Parathyroid adenoma (tissue), 2 donors: ENCODE measurements around the gene ANO6.
"Not testable (repeated sequence)": the region's sequence is repeated elsewhere in the genome, so short reads cannot be mapped to it uniquely, and the experiment has no call there.

Experiments
- H2AFZ ChIP-seq: fragments of 300-600 bp; sonication (generic); one replicate; pipeline ENCODE4 v1.7.0; 2017; ENCODE audit warnings: antibody characterized with exemption, mild to moderate bottlenecking
- H3K27ac ChIP-seq: fragments of 300-600 bp; sonication (generic); one replicate; pipeline ENCODE4 v1.7.0; 2017
- H3K27me3 ChIP-seq: fragments of 300-600 bp; sonication (generic); one replicate; pipeline ENCODE4 v1.7.0; 2017; ENCODE audit warnings: low read length; ENCODE audit not compliant: control insufficient read depth, insufficient read depth
- H3K36me3 ChIP-seq: fragments of 300-600 bp; sonication (generic); one replicate; pipeline ENCODE4 v1.7.0; 2017; ENCODE audit warnings: low read length; ENCODE audit not compliant: control insufficient read depth, insufficient read depth
- H3K4me1 ChIP-seq: fragments of 300-600 bp; sonication (generic); one replicate; pipeline ENCODE4 v1.7.0; 2017; ENCODE audit warnings: control low read depth
- H3K4me2 ChIP-seq: fragments of 300-600 bp; sonication (generic); one replicate; pipeline ENCODE4 v1.7.0; 2017; ENCODE audit warnings: low read length
- H3K4me3 ChIP-seq: fragments of 300-600 bp; sonication (generic); one replicate; pipeline ENCODE4 v1.7.0; 2017; ENCODE audit warnings: low read depth, low read length
- H3K79me2 ChIP-seq: fragments of 300-600 bp; sonication (generic); one replicate; pipeline ENCODE4 v1.7.0; 2017; ENCODE audit warnings: control low read depth
- H3K9ac ChIP-seq: fragments of 300-600 bp; sonication (generic); one replicate; pipeline ENCODE4 v1.7.0; 2017; ENCODE audit warnings: mild to moderate bottlenecking
- H3K9me3 ChIP-seq: fragments of 300-600 bp; sonication (generic); one replicate; pipeline ENCODE4 v1.7.0; 2017; ENCODE audit warnings: low read length; ENCODE audit not compliant: control insufficient read depth
- CTCF ChIP-seq: fragments of 300-600 bp; sonication (generic); IDR thresholded peaks from one replicate; pipeline ENCODE4 v1.7.0; 2017; ENCODE audit warnings: antibody characterized with exemption, mild to moderate bottlenecking
- donor health status: primary hyperparathyroidism.

Gene ANO6

GRCh38 chr12:45234139-45234865 lies 18.4 kb downstream of the ANO6 start:
- TF ChIP-seq CTCF: no peak
- Histone ChIP-seq H3K36me3 (no peaks in the 10 kb centered on the region), H3K4me3 (peak overlapping the region; percentile 3), H3K27me3 (no peaks in the 10 kb centered on the region), H3K4me1 (peaks cover 40% of the 10 kb centered on the region), H3K9ac (no peak overlapping the region), H3K79me2 (peaks cover 20% of the 10 kb centered on the region), H3K9me3 (no peaks in the 10 kb centered on the region), H2AFZ (no peak overlapping the region), H3K27ac (peak overlapping the region; percentile 79), H3K4me2 (peak overlapping the region; percentile 42)

GRCh38 chr12:45235087-45236025 lies 19.5 kb downstream of the ANO6 start:
- peak overlapping the region; percentile 42 for H3K4me2 ChIP-seq
- H2AFZ ChIP-seq: no peak overlapping the region
- H3K4me3 ChIP-seq: peak overlapping the region; percentile 3
- H3K4me1 ChIP-seq: peaks cover 40% of the 10 kb centered on the region
- H3K27ac ChIP-seq: peak overlapping the region; percentile 79
- no peak overlapping the region for H3K9ac ChIP-seq
- H3K27me3 ChIP-seq: no peaks in the 10 kb centered on the region
- H3K36me3 ChIP-seq: no peaks in the 10 kb centered on the region
- peaks cover 28% of the 10 kb centered on the region for H3K79me2 ChIP-seq
- no peak for TF ChIP-seq CTCF
- no peaks in the 10 kb centered on the region for H3K9me3 ChIP-seq

- Histone ChIP-seq H3K79me2 (peaks cover 37% of the 10 kb centered on the region), H3K4me1 (peaks cover 40% of the 10 kb centered on the region)
- H3K4me3 ChIP-seq, H3K27ac ChIP-seq, H3K9me3 ChIP-seq, H3K36me3 ChIP-seq, H3K4me2 ChIP-seq, H3K27me3 ChIP-seq, H2AFZ ChIP-seq, H3K9ac ChIP-seq: not testable (repeated sequence)
These were observed 20.5 kb downstream of the ANO6 start for GRCh38 chr12:45236383-45236782.

- Histone ChIP-seq H3K36me3 (no peaks in the 10 kb centered on the region), H3K4me3 (no peak overlapping the region)
These were observed 26.3 kb downstream of the ANO6 start for GRCh38 chr12:45242180-45242579.

More at GRCh38 chr12:45242180-45242579, 26.3 kb downstream of the ANO6 start:
- no peaks in the 10 kb centered on the region for H3K27me3 ChIP-seq
- no peak overlapping the region for H3K4me2 ChIP-seq
- H3K9ac ChIP-seq: no peak overlapping the region
- no peak for TF ChIP-seq CTCF
- peaks cover 74% of the 10 kb centered on the region for H3K79me2 ChIP-seq
- no peaks in the 10 kb centered on the region for H3K9me3 ChIP-seq
- H2AFZ ChIP-seq: no peak overlapping the region
- H3K4me1 ChIP-seq: no peaks in the 10 kb centered on the region
- no peak overlapping the region for H3K27ac ChIP-seq
